ENCODE measurements around the gene HDAC9. TPM values are rescaled to one million over a fixed set of nuclear protein-coding genes. Genes with fewer than 3 reads are reported as not detected.

HDAC9 gene
- total RNA-seq, 1 experiment from 2014 or later: 14.7 TPM

DNA sequence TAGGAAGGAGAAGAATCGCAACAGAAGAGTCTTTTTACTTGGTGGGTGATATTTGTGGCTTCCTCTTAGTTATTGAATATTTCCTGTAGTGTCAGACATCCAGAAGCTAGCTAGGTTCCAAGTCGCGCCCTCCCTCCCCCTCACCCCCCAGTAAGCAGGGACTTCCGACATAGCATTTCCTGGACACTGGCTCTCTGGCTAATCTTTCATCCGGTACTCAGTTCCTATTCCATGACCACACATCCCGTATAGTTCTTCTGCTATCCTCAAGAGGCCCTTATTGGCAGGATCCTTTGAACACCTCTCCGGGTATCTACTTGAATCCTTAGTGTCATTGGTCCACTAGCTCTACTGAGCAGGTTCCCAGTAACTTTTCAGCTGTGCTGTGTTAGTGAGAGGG is 167.8 kb downstream of the HDAC9 start:
- POLR2A ChIA-PET (ENCODE audit: unreplicated experiment): no interaction called here
- H3K27ac ChIP-seq: no peak overlapping the region
- H3K9me3 ChIP-seq (ENCODE audit: insufficient read depth, low read depth): no peaks in the 10 kb centered on the region
- H3K79me2 ChIP-seq (ENCODE audit: low read depth): no peaks in the 10 kb centered on the region
- H3K4me3 ChIP-seq: no peak overlapping the region
- H2AFZ ChIP-seq: no peak overlapping the region
- CTCF ChIA-PET: no interaction called here
- H3K4me1 ChIP-seq (replicated peaks; ENCODE audit: insufficient read depth): no peaks in the 10 kb centered on the region
- no peak overlapping the region for H3K4me2 ChIP-seq
- no peaks in the 10 kb centered on the region for H4K20me1 ChIP-seq (ENCODE audit: insufficient read depth)
- no peaks in the 10 kb centered on the region for H3K27me3 ChIP-seq (ENCODE audit: insufficient read depth, low read depth)
- BruUV-seq (replicated peaks): no TSS peak
- H3K36me3 ChIP-seq (ENCODE audit: low read depth): no peaks in the 10 kb centered on the region
- H3F3A ChIP-seq (ENCODE audit: insufficient read depth, low read depth): no peaks in the 10 kb centered on the region
- no peak for DNase-seq
- H3K9me2 ChIP-seq (ENCODE audit: insufficient read depth): no peaks in the 10 kb centered on the region
- no peak for TF ChIP-seq EZH2 (IDR thresholded peaks at IDR 0.05; ENCODE audit: low read depth)
- TF ChIP-seq, protein P1, sequence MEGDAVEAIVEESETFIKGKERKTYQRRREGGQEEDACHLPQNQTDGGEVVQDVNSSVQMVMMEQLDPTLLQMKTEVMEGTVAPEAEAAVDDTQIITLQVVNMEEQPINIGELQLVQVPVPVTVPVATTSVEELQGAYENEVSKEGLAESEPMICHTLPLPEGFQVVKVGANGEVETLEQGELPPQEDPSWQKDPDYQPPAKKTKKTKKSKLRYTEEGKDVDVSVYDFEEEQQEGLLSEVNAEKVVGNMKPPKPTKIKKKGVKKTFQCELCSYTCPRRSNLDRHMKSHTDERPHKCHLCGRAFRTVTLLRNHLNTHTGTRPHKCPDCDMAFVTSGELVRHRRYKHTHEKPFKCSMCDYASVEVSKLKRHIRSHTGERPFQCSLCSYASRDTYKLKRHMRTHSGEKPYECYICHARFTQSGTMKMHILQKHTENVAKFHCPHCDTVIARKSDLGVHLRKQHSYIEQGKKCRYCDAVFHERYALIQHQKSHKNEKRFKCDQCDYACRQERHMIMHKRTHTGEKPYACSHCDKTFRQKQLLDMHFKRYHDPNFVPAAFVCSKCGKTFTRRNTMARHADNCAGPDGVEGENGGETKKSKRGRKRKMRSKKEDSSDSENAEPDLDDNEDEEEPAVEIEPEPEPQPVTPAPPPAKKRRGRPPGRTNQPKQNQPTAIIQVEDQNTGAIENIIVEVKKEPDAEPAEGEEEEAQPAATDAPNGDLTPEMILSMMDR (conservative IDR thresholded peaks at IDR 0.05): no peak
- intact Hi-C loops (cut with micrococcal nuclease; ENCODE audit: unreplicated experiment): no loop called here

DNA sequence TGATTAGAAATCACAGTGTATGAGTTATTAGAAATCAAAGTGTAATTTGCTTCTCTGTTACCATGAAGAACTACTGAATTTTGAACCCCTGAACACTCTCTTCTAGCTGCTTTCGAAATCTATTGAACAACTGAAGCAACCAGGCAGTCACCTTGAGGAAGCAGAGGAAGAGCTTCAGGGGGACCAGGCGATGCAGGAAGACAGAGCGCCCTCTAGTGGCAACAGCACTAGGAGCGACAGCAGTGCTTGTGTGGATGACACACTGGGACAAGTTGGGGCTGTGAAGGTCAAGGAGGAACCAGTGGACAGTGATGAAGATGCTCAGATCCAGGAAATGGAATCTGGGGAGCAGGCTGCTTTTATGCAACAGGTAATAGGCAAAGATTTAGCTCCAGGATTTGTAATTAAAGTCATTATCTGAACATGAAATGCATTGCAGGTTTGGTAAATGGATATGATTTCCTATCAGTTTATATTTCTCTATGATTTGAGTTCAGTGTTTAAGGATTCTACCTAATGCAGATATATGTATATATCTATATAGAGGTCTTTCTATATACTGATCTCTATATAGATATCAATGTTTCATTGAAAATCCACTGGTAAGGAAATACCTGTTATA is 170.7 kb downstream of the HDAC9 start:
- H3K4me2 ChIP-seq: no peak overlapping the region
- no peaks in the 10 kb centered on the region for H3K4me1 ChIP-seq (replicated peaks; ENCODE audit: insufficient read depth)
- no peaks in the 10 kb centered on the region for H3K9me2 ChIP-seq (ENCODE audit: insufficient read depth)
- H2AFZ ChIP-seq: no peak overlapping the region
- no peaks in the 10 kb centered on the region for H4K20me1 ChIP-seq (ENCODE audit: insufficient read depth)
- ChIA-PET POLR2A (ENCODE audit: unreplicated experiment) (no interaction called here), CTCF (interaction anchor here (0.6 to 1.1 kb wide), 3 partner anchors 23 to 313 kb away, joined by 3 to 5 read pairs (median 3); no protein-coding TSS in a partner anchor)
- intact Hi-C loops (cut with micrococcal nuclease; ENCODE audit: unreplicated experiment): loop anchor here (1.0 kb wide), 1 partner anchor 314 kb away; no protein-coding TSS in a partner anchor
- TF ChIP-seq EZH2 (IDR thresholded peaks at IDR 0.05; ENCODE audit: low read depth): no peak
- TF ChIP-seq, protein P1 (conservative IDR thresholded peaks at IDR 0.05): peak; percentile 99
- no peaks in the 10 kb centered on the region for H3K27me3 ChIP-seq (ENCODE audit: insufficient read depth, low read depth)
- H3K79me2 ChIP-seq (ENCODE audit: low read depth): no peaks in the 10 kb centered on the region
- H3K36me3 ChIP-seq (ENCODE audit: low read depth): no peaks in the 10 kb centered on the region
- DNase-seq: peak; percentile 57 to 73
- H3K9me3 ChIP-seq (ENCODE audit: insufficient read depth, low read depth): no peaks in the 10 kb centered on the region
- no peak overlapping the region for H3K4me3 ChIP-seq
- no peaks in the 10 kb centered on the region for H3F3A ChIP-seq (ENCODE audit: insufficient read depth, low read depth)
- no TSS peak for BruUV-seq (replicated peaks)
- H3K27ac ChIP-seq: no peak overlapping the region

DNA sequence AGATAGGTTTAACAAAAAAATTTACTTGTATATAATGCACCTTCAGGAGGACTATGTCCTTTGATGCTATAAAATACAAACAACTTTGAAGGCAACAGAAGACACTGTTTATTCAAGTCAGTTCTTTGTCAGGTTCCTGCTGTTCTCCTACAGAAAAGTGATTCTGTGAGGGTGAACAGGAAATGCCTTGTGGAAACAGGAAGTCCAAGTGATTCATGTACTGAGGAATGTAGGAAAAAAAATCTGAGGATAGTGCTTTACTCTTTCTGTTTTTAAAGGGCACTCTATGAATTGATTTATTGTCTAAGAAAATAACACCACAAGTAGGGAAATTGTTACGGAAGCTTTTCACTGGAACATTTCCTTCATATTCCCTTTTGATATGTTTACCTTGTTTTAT is 171.9 kb downstream of the HDAC9 start:
- H3K4me2 ChIP-seq: no peak overlapping the region
- POLR2A ChIA-PET (ENCODE audit: unreplicated experiment): no interaction called here

More for the DNA sequence above, 171.9 kb downstream of the HDAC9 start:
- no peaks in the 10 kb centered on the region for H3K4me1 ChIP-seq (replicated peaks; ENCODE audit: insufficient read depth)
- no TSS peak for BruUV-seq (replicated peaks)
- no peaks in the 10 kb centered on the region for H3K9me3 ChIP-seq (ENCODE audit: insufficient read depth, low read depth)
- no peaks in the 10 kb centered on the region for H4K20me1 ChIP-seq (ENCODE audit: insufficient read depth)
- no peaks in the 10 kb centered on the region for H3K79me2 ChIP-seq (ENCODE audit: low read depth)
- no peak overlapping the region for H3K4me3 ChIP-seq
- no peaks in the 10 kb centered on the region for H3K36me3 ChIP-seq (ENCODE audit: low read depth)
- no peaks in the 10 kb centered on the region for H3K9me2 ChIP-seq (ENCODE audit: insufficient read depth)
- TF ChIP-seq EZH2 (IDR thresholded peaks at IDR 0.05; ENCODE audit: low read depth): no peak
- TF ChIP-seq, protein P1 (conservative IDR thresholded peaks at IDR 0.05): no peak
- no peak overlapping the region for H3K27ac ChIP-seq
- intact Hi-C loops (cut with micrococcal nuclease; ENCODE audit: unreplicated experiment): no loop called here
- peak in 1 of 2 experiments; percentile 68 for DNase-seq
- H3F3A ChIP-seq (ENCODE audit: insufficient read depth, low read depth): no peaks in the 10 kb centered on the region
- no peaks in the 10 kb centered on the region for H3K27me3 ChIP-seq (ENCODE audit: insufficient read depth, low read depth)
- CTCF ChIA-PET: no interaction called here
- no peak overlapping the region for H2AFZ ChIP-seq

Measured in PC-9 (cell line).